Measurements from ENCODE around the gene ZBTB7C. TPM values are rescaled to one million over a fixed set of nuclear protein-coding genes. Genes with fewer than 3 reads are reported as not detected.

Gene ZBTB7C
- polyA plus RNA-seq, 1 donor (not counting 4 experiments of a cell fraction or from before 2014, with no cell fraction given) = 0.58 TPM

DNA sequence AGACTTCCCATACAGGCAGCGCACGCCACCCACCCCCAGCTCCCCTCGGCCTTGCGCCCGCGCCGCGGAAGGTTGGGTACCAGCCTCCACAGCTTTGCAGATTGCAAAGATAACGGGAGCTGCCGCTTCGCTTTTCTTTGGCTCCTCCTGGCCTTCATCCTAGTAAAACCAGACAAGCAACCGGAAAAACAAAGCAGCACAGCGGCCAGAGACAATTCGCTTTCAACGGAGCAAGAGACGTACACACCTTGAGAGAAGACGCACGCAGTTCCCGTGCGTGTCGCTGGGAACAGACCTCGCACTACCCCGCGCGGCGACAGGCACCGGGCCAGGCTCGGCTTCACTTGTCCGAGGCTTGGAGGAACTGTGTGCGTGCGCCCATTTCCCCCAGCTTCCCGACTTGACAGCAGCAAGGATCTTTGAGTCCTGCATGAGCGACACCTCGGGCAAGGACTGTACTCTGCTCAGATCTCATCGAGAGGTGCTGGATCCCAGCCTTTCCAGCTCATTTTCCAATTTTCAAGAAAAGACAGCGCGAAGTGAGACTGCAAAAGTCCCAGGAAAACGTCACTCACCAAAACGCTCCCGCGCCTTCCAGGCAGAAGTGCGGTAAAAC, 964 bp downstream of the ZBTB7C start:
- Histone ChIP-seq H3K36me3 (ENCODE audit: control insufficient read depth in 2 of 2, extremely low read depth in 1 of 2, insufficient read depth in 2 of 2, low read length in 2 of 2) (no peaks in the 10 kb centered on the region), H2AFZ (ENCODE audit: control insufficient read depth, low read length) (peak overlapping the region; percentile 24), H3K27me3 (ENCODE audit: control insufficient read depth, extremely low read depth, insufficient read depth, low read length) (peaks cover 25% of the 10 kb centered on the region), H3K79me2 (ENCODE audit: control insufficient read depth, insufficient read depth, low read length) (no peaks in the 10 kb centered on the region), H3K9me3 (ENCODE audit: control insufficient read depth, low read depth, low read length) (no peaks in the 10 kb centered on the region), H4K20me1 (ENCODE audit: control insufficient read depth, extremely low read depth, insufficient read depth, low read length) (no peaks in the 10 kb centered on the region), H3K4me2 (ENCODE audit: control insufficient read depth, extremely low read depth, insufficient read depth, low read depth, low read length) (peak overlapping the region; percentile 77), H3K9me1 (ENCODE audit: control insufficient read depth, extremely low read depth, insufficient read depth, low read length) (no peaks in the 10 kb centered on the region), H3K4me3 (ENCODE audit: control insufficient read depth in 2 of 3, extremely low read depth in 1 of 3, insufficient read depth in 2 of 3, low read depth in 1 of 3, low read length in 3 of 3) (peak overlapping the region; percentile 14 to 58 (median 19)), H3K27ac (ENCODE audit: control insufficient read depth, insufficient read depth, low read length) (no peak overlapping the region), H3K4me1 (ENCODE audit: control insufficient read depth, extremely low read depth, insufficient read depth, low read length) (peaks cover 24% of the 10 kb centered on the region), H3K9ac (ENCODE audit: control insufficient read depth, extremely low read depth, insufficient read depth, low read length) (no peak overlapping the region)
- DNase-seq (ENCODE audit: low read depth, low spot score) = no peak
- peak; percentile 79 for TF ChIP-seq EZH2 (IDR thresholded peaks at IDR 0.05; ENCODE audit: low read length)
- TF ChIP-seq, protein P1, sequence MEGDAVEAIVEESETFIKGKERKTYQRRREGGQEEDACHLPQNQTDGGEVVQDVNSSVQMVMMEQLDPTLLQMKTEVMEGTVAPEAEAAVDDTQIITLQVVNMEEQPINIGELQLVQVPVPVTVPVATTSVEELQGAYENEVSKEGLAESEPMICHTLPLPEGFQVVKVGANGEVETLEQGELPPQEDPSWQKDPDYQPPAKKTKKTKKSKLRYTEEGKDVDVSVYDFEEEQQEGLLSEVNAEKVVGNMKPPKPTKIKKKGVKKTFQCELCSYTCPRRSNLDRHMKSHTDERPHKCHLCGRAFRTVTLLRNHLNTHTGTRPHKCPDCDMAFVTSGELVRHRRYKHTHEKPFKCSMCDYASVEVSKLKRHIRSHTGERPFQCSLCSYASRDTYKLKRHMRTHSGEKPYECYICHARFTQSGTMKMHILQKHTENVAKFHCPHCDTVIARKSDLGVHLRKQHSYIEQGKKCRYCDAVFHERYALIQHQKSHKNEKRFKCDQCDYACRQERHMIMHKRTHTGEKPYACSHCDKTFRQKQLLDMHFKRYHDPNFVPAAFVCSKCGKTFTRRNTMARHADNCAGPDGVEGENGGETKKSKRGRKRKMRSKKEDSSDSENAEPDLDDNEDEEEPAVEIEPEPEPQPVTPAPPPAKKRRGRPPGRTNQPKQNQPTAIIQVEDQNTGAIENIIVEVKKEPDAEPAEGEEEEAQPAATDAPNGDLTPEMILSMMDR (optimal IDR thresholded peaks at IDR 0.05 in 1 of 3, IDR thresholded peaks at IDR 0.05 in 1 of 3, conservative IDR thresholded peaks at IDR 0.05 in 1 of 3; ENCODE audit: extremely low read depth in 1 of 3, insufficient read depth in 2 of 3, low read length in 3 of 3) = no peak
- peak; percentile 46 for FAIRE-seq
- dilution Hi-C loops (cut with MboI; ENCODE audit: extremely low pct_ligation_motif_present, low sequenced_read_pairs) = no loop called here

DNA sequence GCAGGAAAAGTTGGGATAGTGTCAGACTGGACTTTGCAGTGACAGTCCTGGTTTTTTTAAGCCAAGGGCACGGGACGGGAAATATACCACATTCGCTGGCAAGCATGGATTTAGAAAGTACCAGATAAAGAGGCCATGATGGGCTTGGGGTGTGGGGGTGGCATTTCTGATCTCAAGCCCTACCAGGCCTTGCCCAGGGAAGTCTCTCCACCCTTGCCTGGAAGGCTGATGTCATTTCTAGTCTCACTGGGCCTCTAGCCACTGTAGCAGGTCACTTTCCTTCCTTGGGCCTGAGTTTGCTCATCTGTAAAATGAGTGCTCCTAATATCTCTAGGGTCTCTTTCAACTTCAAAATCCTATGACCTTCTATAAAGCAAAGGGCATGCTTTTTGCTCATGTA, 1.8 kb downstream of the ZBTB7C start:
- Histone ChIP-seq H3K4me3 (ENCODE audit: control insufficient read depth in 2 of 3, extremely low read depth in 1 of 3, insufficient read depth in 2 of 3, low read depth in 1 of 3, low read length in 3 of 3) (no peak overlapping the region), H3K4me2 (ENCODE audit: control insufficient read depth, extremely low read depth, insufficient read depth, low read depth, low read length) (no peak overlapping the region), H3K4me1 (ENCODE audit: control insufficient read depth, extremely low read depth, insufficient read depth, low read length) (peaks cover 24% of the 10 kb centered on the region), H3K27me3 (ENCODE audit: control insufficient read depth, extremely low read depth, insufficient read depth, low read length) (peaks cover 25% of the 10 kb centered on the region), H3K79me2 (ENCODE audit: control insufficient read depth, insufficient read depth, low read length) (no peaks in the 10 kb centered on the region), H3K9me3 (ENCODE audit: control insufficient read depth, low read depth, low read length) (no peaks in the 10 kb centered on the region), H3K27ac (ENCODE audit: control insufficient read depth, insufficient read depth, low read length) (no peak overlapping the region), H4K20me1 (ENCODE audit: control insufficient read depth, extremely low read depth, insufficient read depth, low read length) (no peaks in the 10 kb centered on the region), H3K36me3 (ENCODE audit: control insufficient read depth in 2 of 2, extremely low read depth in 1 of 2, insufficient read depth in 2 of 2, low read length in 2 of 2) (no peaks in the 10 kb centered on the region), H3K9ac (ENCODE audit: control insufficient read depth, extremely low read depth, insufficient read depth, low read length) (no peak overlapping the region), H3K9me1 (ENCODE audit: control insufficient read depth, extremely low read depth, insufficient read depth, low read length) (no peaks in the 10 kb centered on the region), H2AFZ (ENCODE audit: control insufficient read depth, low read length) (no peak overlapping the region)
- DNase-seq (ENCODE audit: low read depth, low spot score) = no peak
- TF ChIP-seq, protein P1 (optimal IDR thresholded peaks at IDR 0.05 in 1 of 3, IDR thresholded peaks at IDR 0.05 in 1 of 3, conservative IDR thresholded peaks at IDR 0.05 in 1 of 3; ENCODE audit: extremely low read depth in 1 of 3, insufficient read depth in 2 of 3, low read length in 3 of 3) = no peak
- TF ChIP-seq EZH2 (IDR thresholded peaks at IDR 0.05; ENCODE audit: low read length) = peak; percentile 4
- no peak for FAIRE-seq
- dilution Hi-C loops (cut with MboI; ENCODE audit: extremely low pct_ligation_motif_present, low sequenced_read_pairs) = no loop called here
